ENCODE results near the gene FGGY. TPM values are rescaled to one million over a fixed set of nuclear protein-coding genes. Genes with fewer than 3 reads are reported as not detected.

The FGGY gene
- total RNA-seq, 1 donor from 2014 or later = 31.2 TPM

- no peaks in the 10 kb centered on the region for H3K9me3 ChIP-seq (replicated peaks)
- no peak for TF ChIP-seq CTCF (IDR thresholded peaks at IDR 0.05; ENCODE audit: borderline replicate concordance)
- H3K4me3 ChIP-seq = no peak overlapping the region
- intact Hi-C loops (cut with micrococcal nuclease) = no loop called here
- H3K27me3 ChIP-seq (ENCODE audit: low read depth) = no peaks in the 10 kb centered on the region
- DNase-seq = no peak
- H3K27ac ChIP-seq (replicated peaks) = no peak overlapping the region
- H3K36me3 ChIP-seq = no peaks in the 10 kb centered on the region
- H3K4me1 ChIP-seq = peaks cover 9% of the 10 kb centered on the region
Observed at GRCh38 chr1:59539961-59540681, 243.2 kb downstream of the FGGY start.

- H3K4me3 ChIP-seq = no peak overlapping the region
- DNase-seq = no peak
- no peaks in the 10 kb centered on the region for H3K9me3 ChIP-seq (replicated peaks)
- H3K4me1 ChIP-seq = peaks cover 9% of the 10 kb centered on the region
- H3K27ac ChIP-seq (replicated peaks) = no peak overlapping the region
- no peaks in the 10 kb centered on the region for H3K36me3 ChIP-seq
- intact Hi-C loops (cut with micrococcal nuclease) = no loop called here
- TF ChIP-seq CTCF (IDR thresholded peaks at IDR 0.05; ENCODE audit: borderline replicate concordance) = no peak
- H3K27me3 ChIP-seq (ENCODE audit: low read depth) = no peaks in the 10 kb centered on the region
Observed at GRCh38 chr1:59541161-59541560, 244.3 kb downstream of the FGGY start.

- Histone ChIP-seq H3K27ac (replicated peaks) (no peak overlapping the region), H3K4me3 (no peak overlapping the region), H3K4me1 (peaks cover 9% of the 10 kb centered on the region), H3K9me3 (replicated peaks) (no peaks in the 10 kb centered on the region), H3K27me3 (ENCODE audit: low read depth) (no peaks in the 10 kb centered on the region), H3K36me3 (no peaks in the 10 kb centered on the region)
- no peak for DNase-seq
- no peak for TF ChIP-seq CTCF (IDR thresholded peaks at IDR 0.05; ENCODE audit: borderline replicate concordance)
- intact Hi-C loops (cut with micrococcal nuclease) = no loop called here
Observed at GRCh38 chr1:59541891-59542290, 245.0 kb downstream of the FGGY start.

GRCh38 chr1:59543211-59543668 lies 246.3 kb downstream of the FGGY start:
- no peaks in the 10 kb centered on the region for H3K9me3 ChIP-seq (replicated peaks)
- H3K27ac ChIP-seq (replicated peaks) = no peak overlapping the region
- peaks cover 9% of the 10 kb centered on the region for H3K4me1 ChIP-seq
- no peaks in the 10 kb centered on the region for H3K27me3 ChIP-seq (ENCODE audit: low read depth)
- no peak overlapping the region for H3K4me3 ChIP-seq
- intact Hi-C loops (cut with micrococcal nuclease) = no loop called here
- no peak for TF ChIP-seq CTCF (IDR thresholded peaks at IDR 0.05; ENCODE audit: borderline replicate concordance)
- H3K36me3 ChIP-seq = no peaks in the 10 kb centered on the region
- no peak for DNase-seq

- Histone ChIP-seq H3K4me3 (no peak overlapping the region), H3K9me3 (replicated peaks) (no peaks in the 10 kb centered on the region), H3K36me3 (no peaks in the 10 kb centered on the region), H3K27ac (replicated peaks) (no peak overlapping the region), H3K27me3 (ENCODE audit: low read depth) (no peaks in the 10 kb centered on the region), H3K4me1 (peaks cover 12% of the 10 kb centered on the region)
- DNase-seq = no peak
- TF ChIP-seq CTCF (IDR thresholded peaks at IDR 0.05; ENCODE audit: borderline replicate concordance) = no peak
- intact Hi-C loops (cut with micrococcal nuclease) = no loop called here
Observed at GRCh38 chr1:59544615-59545293, 247.9 kb downstream of the FGGY start.

All from left ventricle myocardium inferior (tissue), 1 donor.